Activated naive CD4-positive, alpha-beta T cell treated with anti-CD3 and anti-CD28 coated beads for 36 hours (primary cell): ENCODE results near the gene PNPLA7. TPM values are rescaled to one million over a fixed set of nuclear protein-coding genes. Genes with fewer than 3 reads are reported as not detected.

Experiments used
- microRNA-seq: library from miRNA; unstranded; fragments of <30 nt; microRNA quantifications from one replicate; pipeline ENCODE4 v1.2.0, GENCODE V29; 2022; ENCODE audit warnings: borderline microRNAs expressed, borderline replicate concordance
- total RNA-seq, 2 experiments: library from RNA; stranded (reverse); gene quantifications; one replicate each; pipeline ENCODE4 v1.2.3, GENCODE V29; 2021

Gene PNPLA7
- total RNA-seq, 2 experiments from 2014 or later: 2.8 to 3.1 TPM

Small RNA genes within 50 kb of the gene (microRNA-seq; reads per million reads assigned to microRNA genes)
- gene MIR7114: 4.4 reads per million

Other genes starting within 250 kb of the PNPLA7 start
- gene NRARP, start 248.1 kb downstream of the PNPLA7 start, total RNA-seq: 1 to 10 TPM; 1.8 to 2.2 TPM
- gene EXD3, start 127.2 kb downstream of the PNPLA7 start, total RNA-seq: 10 to 100 TPM; 11.2 to 12.7 TPM
- 1 to 10 TPM; 1.0 to 1.2 TPM for gene NOXA1, start 127.0 kb downstream of the PNPLA7 start, total RNA-seq
- not detected for gene ENTPD8, start 109.0 kb downstream of the PNPLA7 start, total RNA-seq
- 10 to 100 TPM; 33.2 to 35.7 TPM for gene NSMF, start 91.1 kb downstream of the PNPLA7 start, total RNA-seq
- 10 to 100 TPM; 39.3 to 41.0 TPM for gene MRPL41, start 1.5 kb upstream of the PNPLA7 start, total RNA-seq
- gene DPH7, start 28.5 kb upstream of the PNPLA7 start, total RNA-seq: 10 to 100 TPM; 32.4 to 36.6 TPM
- gene ZMYND19, start 40.1 kb upstream of the PNPLA7 start, total RNA-seq: 10 to 100 TPM; 50.9 to 52.5 TPM
- gene ARRDC1, start 55.3 kb upstream of the PNPLA7 start, total RNA-seq: 10 to 100 TPM; 19.1 to 21.4 TPM
- 10 to 100 TPM; 57.9 to 59.0 TPM for gene EHMT1, start 68.6 kb upstream of the PNPLA7 start, total RNA-seq